Choroid plexus epithelial cell (primary cell): ENCODE results near the gene TRMT11.

ENCODE experiments used
- DNase-seq: peaks from one replicate; pipeline ENCODE4 v3.0.0-alpha.2; 2010; ENCODE audit warnings: low read depth
- H3K4me3 ChIP-seq: 2 replicates; pipeline ENCODE4 v1.5.1; 2011; ENCODE audit warnings: low read depth, mild to moderate bottlenecking, control low read depth, low read length, moderate library complexity
- CTCF ChIP-seq: conservative IDR thresholded peaks from 2 replicates; pipeline ENCODE4 v1.5.1; 2011; ENCODE audit warnings: low read depth, mild to moderate bottlenecking, control low read depth, inconsistent platforms, low read length, moderate library complexity

The TRMT11 gene

GRCh38 chr6:125986301-125987025 lies at the start of gene TRMT11:
TRMT11 (plus strand) TSS chr6:125986540; CDS start chr6:125986551, 11 bp downstream.
- peak within 1 kb of the TSS; percentile 96 for H3K4me3 ChIP-seq
- TF ChIP-seq CTCF, result peak; percentile 6
- DNase-seq, result peak; percentile 89

DNA sequence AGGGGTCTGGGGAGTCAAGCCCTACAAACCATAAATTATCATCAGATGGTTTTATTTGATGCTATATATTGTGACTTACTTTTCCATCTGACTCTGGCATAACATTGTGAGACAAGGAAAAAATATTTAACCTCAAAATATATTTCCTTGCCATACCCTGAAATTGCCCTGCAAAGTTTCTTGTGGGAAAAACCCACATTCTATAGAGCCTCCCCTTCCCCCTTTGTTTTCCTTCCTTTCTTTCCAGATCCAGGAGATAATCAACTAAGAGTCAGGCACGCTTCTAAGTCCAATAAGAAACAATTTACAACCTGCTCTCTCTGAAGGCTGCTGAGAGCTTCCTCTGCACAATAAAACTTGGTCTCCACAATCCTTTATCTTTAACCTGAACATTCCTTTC lies 47.3 kb upstream of the TRMT11 start:
- TF ChIP-seq CTCF, result no peak
- H3K4me3 ChIP-seq, result no peak overlapping the region
- DNase-seq, result no peak

GRCh38 chr6:125939791-125940190 lies 46.5 kb upstream of the TRMT11 start:
- TF ChIP-seq CTCF, result no peak
- no peak for DNase-seq
- H3K4me3 ChIP-seq, result no peak overlapping the region

DNA sequence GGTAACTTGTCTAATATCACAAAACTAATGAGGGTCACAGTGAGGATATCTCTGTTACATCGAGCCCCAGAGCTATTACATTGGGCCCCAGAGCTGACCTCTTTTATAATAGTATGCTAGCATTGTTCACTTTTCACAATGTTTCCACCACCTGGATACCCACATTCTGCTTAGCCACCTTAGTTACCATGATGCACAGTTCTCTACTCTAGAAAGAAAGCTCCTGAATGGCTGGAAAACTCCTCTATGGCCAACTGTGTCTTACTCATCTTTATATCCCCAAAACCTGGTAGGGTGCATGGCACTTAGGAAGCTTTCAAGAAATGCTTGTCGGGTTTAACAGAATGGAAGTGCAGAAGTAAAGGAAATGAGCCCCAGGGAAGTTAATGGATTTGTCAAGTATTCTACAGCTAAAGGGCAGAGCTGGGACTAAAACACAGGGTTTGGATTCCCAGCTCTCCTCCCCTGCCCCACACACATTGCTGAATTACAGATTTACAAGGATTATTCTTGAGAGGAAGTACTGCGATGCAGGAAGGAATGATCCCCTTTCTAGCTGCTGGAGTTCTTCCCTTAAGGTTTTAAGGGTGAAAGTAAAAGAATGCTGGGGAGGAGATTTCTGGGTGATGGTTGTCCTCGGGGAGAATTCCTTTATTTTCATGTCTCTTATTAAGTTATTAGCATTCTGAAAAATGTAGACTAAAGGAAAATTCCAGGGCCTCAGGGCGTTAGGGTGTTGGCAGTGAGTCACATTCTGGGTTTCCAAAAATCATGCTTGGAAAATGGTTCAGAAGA lies 45.9 kb upstream of the TRMT11 start:
- no peak for DNase-seq
- H3K4me3 ChIP-seq, result no peak overlapping the region
- no peak for TF ChIP-seq CTCF

- peak; percentile 31 for DNase-seq
- no peak overlapping the region for H3K4me3 ChIP-seq
- no peak for TF ChIP-seq CTCF
Measured at GRCh38 chr6:125942672-125943527, 43.4 kb upstream of the TRMT11 start.

GRCh38 chr6:125943528-125944433 lies 42.6 kb upstream of the TRMT11 start:
- H3K4me3 ChIP-seq, result no peak overlapping the region

More at GRCh38 chr6:125943528-125944433, 42.6 kb upstream of the TRMT11 start:
- no peak for TF ChIP-seq CTCF
- no peak for DNase-seq
